Endothelial cell (in vitro differentiated cells): ENCODE data around the gene ANG. TPM values are rescaled to one million over a fixed set of nuclear protein-coding genes. Genes with fewer than 3 reads are reported as not detected.

Experiments
- DNase-seq: peaks from one replicate; pipeline ENCODE4 v3.0.0; 2021; ENCODE audit warnings: low spot score
- H3K27ac Mint-ChIP-seq: one replicate; pipeline ENCODE4 v1.8.0; 2021; ENCODE audit warnings: mixed read lengths, inconsistent platforms; ENCODE audit not compliant: unreplicated experiment
- H3K27me3 Mint-ChIP-seq: one replicate; pipeline ENCODE4 v1.8.0; 2021; ENCODE audit warnings: mild to moderate bottlenecking, moderate library complexity, mixed read lengths, inconsistent platforms; ENCODE audit not compliant: unreplicated experiment
- H3K36me3 Mint-ChIP-seq: one replicate; pipeline ENCODE4 v1.8.0; 2021; ENCODE audit warnings: mild to moderate bottlenecking, low read depth, mixed read lengths, inconsistent platforms; ENCODE audit not compliant: unreplicated experiment
- H3K4me1 Mint-ChIP-seq: one replicate; pipeline ENCODE4 v1.8.0; 2021; ENCODE audit warnings: mild to moderate bottlenecking, mixed read lengths, inconsistent platforms; ENCODE audit not compliant: unreplicated experiment
- H3K4me3 Mint-ChIP-seq: one replicate; pipeline ENCODE4 v1.8.0; 2021; ENCODE audit warnings: mild to moderate bottlenecking, mixed read lengths, inconsistent platforms; ENCODE audit not compliant: unreplicated experiment
- H3K9me3 Mint-ChIP-seq: one replicate; pipeline ENCODE4 v1.8.0; 2021; ENCODE audit warnings: mixed read lengths, inconsistent platforms; ENCODE audit not compliant: unreplicated experiment
- total RNA-seq: library from RNA; stranded (reverse); fragmentation: NEBNext Ultra II Directional; extraction: Animal tissue kit (Norgen Biotek cat#: 25700); gene quantifications from one replicate; pipeline ENCODE4 v1.2.1, GENCODE V29; 2021; ENCODE audit not compliant: unreplicated experiment
- TF ChIP-seq, protein P1 (sequence below): fragments of 200-600 bp; sonication (generic); IDR thresholded peaks from one replicate; pipeline ENCODE4 v1.5.0; 2021; ENCODE audit warnings: antibody characterized with exemption; ENCODE audit not compliant: unreplicated experiment

The ANG gene
- total RNA-seq, 1 donor from 2014 or later, result 6.5 TPM

DNA sequence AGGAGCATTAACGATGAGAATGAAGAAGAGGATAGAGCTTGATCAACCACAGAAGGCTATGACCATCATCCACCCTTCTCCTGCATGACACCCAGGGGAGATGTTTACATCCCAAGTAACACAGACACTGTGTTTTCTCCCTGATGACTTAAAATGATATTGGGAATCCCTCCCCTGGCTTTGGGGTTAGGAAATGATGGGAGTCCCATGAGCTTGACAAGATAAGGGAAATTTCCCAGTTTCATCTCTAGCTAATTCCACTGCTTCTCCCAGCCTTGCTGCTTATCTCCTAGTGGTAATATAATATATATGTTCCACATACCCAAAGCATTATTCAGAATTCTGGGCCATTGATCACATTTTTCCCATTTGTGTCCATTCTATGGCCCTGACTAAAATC lies 43.1 kb upstream of the ANG start:
- H3K27me3 Mint-ChIP-seq, result no peaks in the 10 kb centered on the region
- H3K27ac Mint-ChIP-seq, result no peak overlapping the region
- TF ChIP-seq, protein P1, sequence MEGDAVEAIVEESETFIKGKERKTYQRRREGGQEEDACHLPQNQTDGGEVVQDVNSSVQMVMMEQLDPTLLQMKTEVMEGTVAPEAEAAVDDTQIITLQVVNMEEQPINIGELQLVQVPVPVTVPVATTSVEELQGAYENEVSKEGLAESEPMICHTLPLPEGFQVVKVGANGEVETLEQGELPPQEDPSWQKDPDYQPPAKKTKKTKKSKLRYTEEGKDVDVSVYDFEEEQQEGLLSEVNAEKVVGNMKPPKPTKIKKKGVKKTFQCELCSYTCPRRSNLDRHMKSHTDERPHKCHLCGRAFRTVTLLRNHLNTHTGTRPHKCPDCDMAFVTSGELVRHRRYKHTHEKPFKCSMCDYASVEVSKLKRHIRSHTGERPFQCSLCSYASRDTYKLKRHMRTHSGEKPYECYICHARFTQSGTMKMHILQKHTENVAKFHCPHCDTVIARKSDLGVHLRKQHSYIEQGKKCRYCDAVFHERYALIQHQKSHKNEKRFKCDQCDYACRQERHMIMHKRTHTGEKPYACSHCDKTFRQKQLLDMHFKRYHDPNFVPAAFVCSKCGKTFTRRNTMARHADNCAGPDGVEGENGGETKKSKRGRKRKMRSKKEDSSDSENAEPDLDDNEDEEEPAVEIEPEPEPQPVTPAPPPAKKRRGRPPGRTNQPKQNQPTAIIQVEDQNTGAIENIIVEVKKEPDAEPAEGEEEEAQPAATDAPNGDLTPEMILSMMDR, result no peak
- H3K4me3 Mint-ChIP-seq, result no peak overlapping the region
- H3K36me3 Mint-ChIP-seq, result no peaks in the 10 kb centered on the region
- DNase-seq, result no peak
- no peaks in the 10 kb centered on the region for H3K4me1 Mint-ChIP-seq
- no peaks in the 10 kb centered on the region for H3K9me3 Mint-ChIP-seq

DNA sequence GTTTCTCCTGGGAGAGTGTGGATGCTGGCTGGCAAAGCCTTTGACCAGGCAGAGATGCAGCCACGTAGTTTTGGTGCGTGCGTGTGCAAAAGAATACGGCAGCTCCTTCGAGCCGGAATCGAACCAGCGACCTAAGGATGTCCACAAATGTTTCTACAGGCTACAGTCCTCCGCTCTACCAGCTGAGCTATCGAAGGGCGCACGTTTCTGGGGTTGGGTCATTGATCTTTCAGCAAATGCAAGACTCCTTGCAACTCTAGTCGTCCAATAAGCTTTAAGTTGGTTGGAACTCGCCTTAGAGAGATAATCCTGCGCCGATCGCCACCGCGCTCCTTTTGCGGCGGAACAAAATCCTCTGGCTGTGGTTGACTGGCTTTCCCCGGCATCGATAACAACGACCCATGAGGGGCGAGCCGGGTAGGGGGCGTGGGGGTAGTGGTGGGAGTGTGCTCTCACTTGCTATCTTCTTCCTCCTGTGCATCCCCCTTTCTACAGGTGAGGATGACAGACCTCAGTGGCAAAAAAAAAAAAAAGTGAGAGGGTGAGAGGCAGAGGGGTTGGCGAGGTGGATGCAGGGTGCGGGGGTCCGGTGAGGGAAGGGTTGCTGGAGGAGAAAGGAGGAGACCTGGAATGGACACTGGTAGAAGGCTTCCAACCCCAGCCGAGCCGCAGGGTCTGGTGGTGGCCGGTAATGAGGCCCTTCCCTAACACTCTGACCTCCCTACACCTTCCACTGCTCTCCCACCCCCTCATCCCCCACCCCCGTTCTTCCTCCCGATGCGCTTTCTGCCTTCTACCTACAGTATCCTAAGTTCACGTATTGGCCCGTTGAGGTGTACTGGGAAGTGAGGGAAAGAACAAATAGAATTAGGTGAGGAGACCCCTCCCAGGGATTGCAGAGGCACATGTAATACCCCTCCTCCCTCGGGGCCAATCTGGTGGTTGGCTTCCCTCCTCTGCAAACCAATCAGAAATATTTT lies 35.3 kb upstream of the ANG start:
- Mint-ChIP-seq H3K27me3 (peaks cover 12% of the 10 kb centered on the region), H3K9me3 (no peaks in the 10 kb centered on the region), H3K4me1 (peaks cover 4% of the 10 kb centered on the region)

DNA sequence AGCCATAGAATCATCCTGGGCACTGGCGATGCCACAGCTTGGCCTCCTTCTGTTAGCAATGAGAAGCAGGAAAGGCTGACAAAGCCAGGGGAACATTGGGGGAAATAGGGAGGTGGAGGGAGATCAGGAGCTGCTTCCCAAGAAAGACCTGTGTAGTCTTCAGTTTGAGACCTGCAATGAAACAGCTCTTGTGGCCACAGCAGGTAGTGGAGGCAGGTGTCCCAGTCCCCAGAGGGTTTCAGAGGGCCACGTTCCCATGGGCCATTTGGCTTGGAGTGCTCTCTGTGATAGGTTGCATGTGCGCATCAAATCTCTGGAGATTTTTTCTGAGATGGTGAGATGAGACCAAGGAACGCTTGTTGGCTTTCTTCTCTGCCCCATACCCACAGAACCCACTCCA lies 32.7 kb upstream of the ANG start:
- Mint-ChIP-seq H3K4me1 (peaks cover 4% of the 10 kb centered on the region), H3K9me3 (no peaks in the 10 kb centered on the region), H3K36me3 (no peaks in the 10 kb centered on the region), H3K4me3 (no peak overlapping the region), H3K27me3 (peaks cover 16% of the 10 kb centered on the region), H3K27ac (no peak overlapping the region)
- TF ChIP-seq, protein P1, result no peak
- DNase-seq, result no peak

More for the DNA sequence above, 35.3 kb upstream of the ANG start:
- TF ChIP-seq, protein P1, result no peak
- H3K4me3 Mint-ChIP-seq, result peak overlapping the region; percentile 67
- peak; percentile 37 for DNase-seq
- no peak overlapping the region for H3K27ac Mint-ChIP-seq
- no peaks in the 10 kb centered on the region for H3K36me3 Mint-ChIP-seq

DNA sequence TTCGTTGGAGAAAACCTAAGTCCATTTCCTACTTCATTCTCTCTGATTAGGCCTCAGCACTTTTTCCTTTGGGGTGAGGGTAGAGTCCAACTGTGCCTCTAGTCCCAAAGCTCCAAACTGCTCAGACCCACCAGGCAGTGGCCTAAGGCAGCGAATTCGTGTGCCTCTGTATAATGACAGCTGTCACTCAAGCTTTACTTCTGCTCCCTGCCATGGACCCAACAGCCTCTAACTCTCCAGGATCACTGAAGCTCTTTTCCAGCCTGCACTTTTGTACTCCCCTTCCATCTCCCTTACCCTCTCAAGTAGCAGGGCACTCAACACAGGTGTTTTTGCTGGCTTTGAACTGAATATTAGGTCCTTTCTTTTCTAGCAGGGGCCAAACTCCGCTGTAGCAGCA lies 32.3 kb upstream of the ANG start:
- TF ChIP-seq, protein P1, result no peak

More for the DNA sequence above, 32.3 kb upstream of the ANG start:
- peaks cover 4% of the 10 kb centered on the region for H3K4me1 Mint-ChIP-seq
- no peak overlapping the region for H3K4me3 Mint-ChIP-seq
- H3K36me3 Mint-ChIP-seq, result no peaks in the 10 kb centered on the region
- no peak for DNase-seq
- no peaks in the 10 kb centered on the region for H3K9me3 Mint-ChIP-seq
- H3K27ac Mint-ChIP-seq, result no peak overlapping the region
- peaks cover 16% of the 10 kb centered on the region for H3K27me3 Mint-ChIP-seq
